ENCODE measurements around the gene ABCB8. TPM values are rescaled to one million over a fixed set of nuclear protein-coding genes. Genes with fewer than 3 reads are reported as not detected.

The ABCB8 gene
- total RNA-seq, 4 donors from 2014 or later: 25.5 to 39.4 (median 31.6) TPM

DNA sequence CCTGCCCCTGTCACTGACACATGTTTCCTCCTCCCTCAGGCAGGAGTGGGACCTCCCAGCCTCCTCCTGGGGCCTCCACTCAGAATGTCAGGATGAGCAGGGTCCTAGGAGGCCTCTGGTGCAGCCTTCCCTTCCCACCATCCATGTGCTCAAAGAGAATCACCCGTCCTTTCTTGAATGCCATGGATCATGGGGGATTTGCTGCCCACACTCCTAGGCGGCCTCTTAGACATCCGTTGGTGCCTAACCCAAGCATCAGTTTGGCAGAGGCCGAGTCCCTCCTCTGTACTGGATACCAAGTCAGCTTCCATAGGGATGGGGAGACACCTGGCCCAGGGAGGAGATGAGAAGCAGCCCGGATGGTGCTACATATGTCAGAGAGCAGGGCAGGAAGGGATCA lies 30.4 kb upstream of the ABCB8 start:
- no peak for DNase-seq (ENCODE audit: low spot score)
- no peak for ATAC-seq (ENCODE audit: low FRiP score)
- TF ChIP-seq, protein P1, sequence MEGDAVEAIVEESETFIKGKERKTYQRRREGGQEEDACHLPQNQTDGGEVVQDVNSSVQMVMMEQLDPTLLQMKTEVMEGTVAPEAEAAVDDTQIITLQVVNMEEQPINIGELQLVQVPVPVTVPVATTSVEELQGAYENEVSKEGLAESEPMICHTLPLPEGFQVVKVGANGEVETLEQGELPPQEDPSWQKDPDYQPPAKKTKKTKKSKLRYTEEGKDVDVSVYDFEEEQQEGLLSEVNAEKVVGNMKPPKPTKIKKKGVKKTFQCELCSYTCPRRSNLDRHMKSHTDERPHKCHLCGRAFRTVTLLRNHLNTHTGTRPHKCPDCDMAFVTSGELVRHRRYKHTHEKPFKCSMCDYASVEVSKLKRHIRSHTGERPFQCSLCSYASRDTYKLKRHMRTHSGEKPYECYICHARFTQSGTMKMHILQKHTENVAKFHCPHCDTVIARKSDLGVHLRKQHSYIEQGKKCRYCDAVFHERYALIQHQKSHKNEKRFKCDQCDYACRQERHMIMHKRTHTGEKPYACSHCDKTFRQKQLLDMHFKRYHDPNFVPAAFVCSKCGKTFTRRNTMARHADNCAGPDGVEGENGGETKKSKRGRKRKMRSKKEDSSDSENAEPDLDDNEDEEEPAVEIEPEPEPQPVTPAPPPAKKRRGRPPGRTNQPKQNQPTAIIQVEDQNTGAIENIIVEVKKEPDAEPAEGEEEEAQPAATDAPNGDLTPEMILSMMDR (IDR thresholded peaks at IDR 0.05): no peak

DNA sequence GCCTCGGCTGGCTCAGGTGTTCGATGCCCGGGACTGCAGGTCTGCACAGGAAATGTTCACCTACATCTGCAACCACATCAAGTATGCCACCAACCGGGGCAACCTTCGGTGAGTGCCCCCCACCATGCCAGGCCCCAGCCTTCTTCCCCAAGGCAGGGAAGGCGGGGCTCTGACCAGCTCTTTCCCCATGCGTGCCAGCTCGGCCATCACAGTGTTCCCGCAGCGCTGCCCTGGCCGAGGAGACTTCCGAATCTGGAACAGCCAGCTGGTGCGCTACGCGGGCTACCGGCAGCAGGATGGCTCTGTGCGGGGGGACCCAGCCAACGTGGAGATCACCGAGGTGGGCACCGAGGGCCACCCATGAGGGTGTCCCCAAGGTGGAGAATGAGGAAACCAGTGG lies 29.9 kb upstream of the ABCB8 start:
- TF ChIP-seq, protein P1 (IDR thresholded peaks at IDR 0.05): no peak
- ATAC-seq (ENCODE audit: low FRiP score) (no peak), DNase-seq (ENCODE audit: low spot score) (no peak)

DNA sequence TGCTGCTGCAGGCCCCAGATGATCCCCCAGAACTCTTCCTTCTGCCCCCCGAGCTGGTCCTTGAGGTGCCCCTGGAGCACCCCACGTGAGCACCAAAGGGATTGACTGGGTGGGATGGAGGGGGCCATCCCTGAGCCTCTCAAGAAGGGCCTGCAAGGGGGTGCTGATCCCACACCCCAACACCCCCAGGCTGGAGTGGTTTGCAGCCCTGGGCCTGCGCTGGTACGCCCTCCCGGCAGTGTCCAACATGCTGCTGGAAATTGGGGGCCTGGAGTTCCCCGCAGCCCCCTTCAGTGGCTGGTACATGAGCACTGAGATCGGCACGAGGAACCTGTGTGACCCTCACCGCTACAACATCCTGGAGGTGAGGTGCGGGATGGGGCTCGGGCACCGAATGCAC lies 29.2 kb upstream of the ABCB8 start:
- ATAC-seq (ENCODE audit: low FRiP score): no peak
- TF ChIP-seq, protein P1 (IDR thresholded peaks at IDR 0.05): no peak
- DNase-seq (ENCODE audit: low spot score): no peak

DNA sequence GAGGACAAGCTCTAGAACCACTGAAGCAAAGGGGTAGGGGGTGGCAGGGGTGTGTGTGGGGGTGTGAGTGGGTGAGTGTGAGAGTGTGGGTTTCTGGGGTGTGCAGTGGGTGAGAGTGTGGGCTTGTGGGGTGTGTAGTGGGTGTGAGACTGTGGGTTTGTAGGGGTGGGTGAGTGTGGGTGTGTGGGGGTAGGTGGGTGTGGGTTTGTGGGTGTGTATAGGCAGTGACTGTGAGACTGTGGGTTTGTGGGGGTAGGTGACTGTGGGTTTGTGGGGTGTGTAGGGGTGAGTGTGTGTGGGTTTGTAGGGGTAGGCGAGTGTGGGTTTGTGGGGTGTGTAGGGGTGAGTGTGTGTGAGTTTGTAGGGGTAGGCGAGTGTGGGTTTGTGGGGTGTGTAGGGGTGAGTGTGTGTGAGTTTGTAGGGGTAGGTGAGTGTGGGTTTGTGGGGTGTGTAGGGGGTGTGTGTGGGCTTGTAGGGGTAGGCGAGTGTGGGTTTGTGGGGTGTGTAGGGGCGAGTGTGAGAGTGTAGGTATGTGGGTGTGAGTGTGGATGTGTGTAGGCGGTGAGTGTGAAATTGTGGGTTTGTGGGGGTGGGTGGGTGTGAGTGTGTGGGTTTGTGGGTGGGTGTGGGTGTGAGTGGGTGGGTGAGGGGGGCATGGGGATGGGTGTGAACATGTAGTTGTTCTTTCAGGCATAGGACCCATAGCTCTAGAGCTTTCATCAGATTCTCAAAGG lies 28.6 kb upstream of the ABCB8 start:
- TF ChIP-seq, protein P1 (IDR thresholded peaks at IDR 0.05): no peak

DNA sequence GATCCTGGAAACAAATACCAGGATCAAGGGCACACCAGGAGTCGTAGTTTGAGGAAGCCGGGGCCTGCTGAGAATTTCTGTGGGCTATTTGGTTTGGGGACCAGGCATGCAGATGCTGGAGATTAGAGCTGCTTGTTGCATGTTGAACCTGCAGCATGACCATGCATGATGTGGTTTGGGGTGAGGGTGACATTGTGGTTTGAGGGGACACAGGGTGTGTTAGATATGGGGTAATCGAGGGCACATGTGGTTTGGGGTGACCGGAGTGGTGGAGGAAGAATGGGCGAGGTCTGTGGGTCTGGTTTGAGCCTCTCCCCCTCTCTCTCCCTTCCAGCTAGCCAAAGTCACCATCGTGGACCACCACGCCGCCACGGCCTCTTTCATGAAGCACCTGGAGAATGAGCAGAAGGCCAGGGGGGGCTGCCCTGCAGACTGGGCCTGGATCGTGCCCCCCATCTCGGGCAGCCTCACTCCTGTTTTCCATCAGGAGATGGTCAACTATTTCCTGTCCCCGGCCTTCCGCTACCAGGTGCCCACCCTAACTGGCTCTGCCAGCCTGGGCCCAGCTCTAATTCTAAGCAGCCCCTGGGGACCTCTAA lies 27.3 kb upstream of the ABCB8 start:
- TF ChIP-seq, protein P1 (IDR thresholded peaks at IDR 0.05): no peak
- ATAC-seq (ENCODE audit: low FRiP score) (no peak), DNase-seq (ENCODE audit: low spot score) (no peak)

More for the DNA sequence above, 28.6 kb upstream of the ABCB8 start:
- DNase-seq (ENCODE audit: low spot score): no peak
- ATAC-seq (ENCODE audit: low FRiP score): no peak

DNA sequence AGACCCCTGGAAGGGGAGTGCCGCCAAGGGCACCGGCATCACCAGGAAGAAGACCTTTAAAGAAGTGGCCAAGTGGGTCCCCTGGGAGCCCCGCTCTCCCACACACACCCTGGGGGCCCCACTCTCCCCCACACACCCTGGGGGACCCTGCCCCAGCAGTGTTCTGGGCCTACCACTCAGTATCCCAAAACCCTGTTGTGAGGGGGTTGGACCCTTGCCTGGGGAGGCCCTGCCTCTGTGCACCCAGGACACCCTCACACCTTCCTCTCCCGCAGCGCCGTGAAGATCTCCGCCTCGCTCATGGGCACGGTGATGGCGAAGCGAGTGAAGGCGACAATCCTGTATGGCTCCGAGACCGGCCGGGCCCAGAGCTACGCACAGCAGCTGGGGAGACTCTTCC lies 26.7 kb upstream of the ABCB8 start:
- DNase-seq (ENCODE audit: low spot score) (no peak), ATAC-seq (ENCODE audit: low FRiP score) (no peak)
- TF ChIP-seq, protein P1 (IDR thresholded peaks at IDR 0.05): no peak

DNA sequence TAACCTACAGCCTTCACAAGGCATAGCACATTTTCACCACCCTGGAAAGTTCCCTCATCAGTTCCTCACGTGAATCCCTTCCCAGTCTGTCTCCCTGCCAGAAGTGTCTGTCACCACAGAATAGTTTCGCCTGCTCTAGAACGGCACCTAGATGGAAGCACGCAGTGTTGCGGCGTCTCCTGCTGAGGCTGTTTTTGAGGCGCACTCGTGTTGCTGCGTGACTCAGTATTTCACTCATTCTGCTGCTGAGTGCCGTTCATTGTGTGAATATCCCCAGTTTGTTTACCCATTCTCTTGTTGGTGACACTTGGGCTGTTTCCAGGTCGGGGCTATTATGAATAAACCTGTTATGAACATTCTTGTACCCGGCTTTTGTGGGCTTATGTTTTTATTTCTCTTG lies 24.7 kb upstream of the ABCB8 start:
- DNase-seq (ENCODE audit: low spot score): no peak
- TF ChIP-seq, protein P1 (IDR thresholded peaks at IDR 0.05): no peak
- ATAC-seq (ENCODE audit: low FRiP score): no peak
